ENCODE data around the gene DDX19B.
"Not testable (repeated sequence)": the region's sequence is repeated elsewhere in the genome, so short reads cannot be mapped to it uniquely, and the experiment has no call there.

The DDX19B gene

GRCh38 chr16:70298988-70299938, at the start of gene DDX19B:
TSS of gene DDX19B (plus strand) at chr16:70299186. CDS start at chr16:70299298, 112 bp downstream.
- DNase-seq, result no peak

- DNase-seq, result not testable (repeated sequence)
Observed at GRCh38 chr16:70249697-70250096, 49.3 kb upstream of the DDX19B start.

- no peak for DNase-seq
Observed at GRCh38 chr16:70250748-70251628, 48.0 kb upstream of the DDX19B start.

GRCh38 chr16:70251629-70252354, 47.2 kb upstream of the DDX19B start, which contains the start of gene EXOSC6:
TSS of gene EXOSC6 (minus strand) at chr16:70251940. CDS start at chr16:70251900, 40 bp downstream.
- no peak for DNase-seq

GRCh38 chr16:70252355-70252988, 46.5 kb upstream of the DDX19B start:
- no peak for DNase-seq

GRCh38 chr16:70253291-70254106, 45.5 kb upstream of the DDX19B start:
- DNase-seq, result no peak

- DNase-seq, result no peak
Observed at GRCh38 chr16:70254180-70254964, 44.6 kb upstream of the DDX19B start.

GRCh38 chr16:70254965-70255286, 44.1 kb upstream of the DDX19B start:
- no peak for DNase-seq

GRCh38 chr16:70255574-70255973, 43.4 kb upstream of the DDX19B start:
- no peak for DNase-seq

- DNase-seq, result no peak
Observed at GRCh38 chr16:70257391-70257790, 41.6 kb upstream of the DDX19B start.

GRCh38 chr16:70258065-70258464, 40.9 kb upstream of the DDX19B start:
- DNase-seq, result no peak

- DNase-seq, result no peak
Observed at GRCh38 chr16:70258946-70259345, 40.0 kb upstream of the DDX19B start.

GRCh38 chr16:70259903-70260302, 39.1 kb upstream of the DDX19B start:
- not testable (repeated sequence) for DNase-seq

GRCh38 chr16:70267516-70267915, 31.5 kb upstream of the DDX19B start:
- no peak for DNase-seq

GRCh38 chr16:70267922-70268321, 31.1 kb upstream of the DDX19B start:
- not testable (repeated sequence) for DNase-seq

GRCh38 chr16:70269471-70269870, 29.5 kb upstream of the DDX19B start:
- no peak for DNase-seq

GRCh38 chr16:70270176-70270575, 28.8 kb upstream of the DDX19B start:
- no peak for DNase-seq

GRCh38 chr16:70271696-70272095, 27.3 kb upstream of the DDX19B start:
- DNase-seq, result no peak

GRCh38 chr16:70276392-70276791, 22.6 kb upstream of the DDX19B start:
- DNase-seq, result no peak

- not testable (repeated sequence) for DNase-seq
Observed at GRCh38 chr16:70287304-70287971, 11.5 kb upstream of the DDX19B start.
